Measurements from ENCODE around the gene ABHD12B.

DNA sequence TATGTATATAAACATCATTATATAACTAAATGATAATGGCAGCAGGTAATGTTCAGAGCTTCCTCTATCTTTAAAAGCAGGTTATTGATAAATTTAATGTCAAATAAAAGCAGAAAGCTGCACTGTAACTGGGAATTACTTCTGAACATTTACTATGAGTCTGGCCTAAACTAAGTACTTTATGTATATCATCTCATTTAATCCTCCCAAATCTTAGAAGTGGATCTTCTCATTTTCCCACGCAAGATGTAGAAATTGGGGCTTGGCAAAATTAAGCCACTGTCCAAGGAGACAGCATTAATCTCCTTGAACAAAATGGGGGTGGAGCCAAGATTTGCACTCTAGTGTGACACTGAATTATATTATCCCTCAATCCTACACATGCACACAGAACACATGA lies 46.5 kb upstream of the ABHD12B start:
- no peak for TF ChIP-seq CTCF (IDR thresholded peaks at IDR 0.05)
- TF ChIP-seq POLR2A (IDR thresholded peaks at IDR 0.05), result no peak
